ENCODE results near the gene MACROD2. TPM values are rescaled to one million over a fixed set of nuclear protein-coding genes. Genes with fewer than 3 reads are reported as not detected.

The MACROD2 gene
- total RNA-seq, 1 donor from 2014 or later, result 60.4 TPM

DNA sequence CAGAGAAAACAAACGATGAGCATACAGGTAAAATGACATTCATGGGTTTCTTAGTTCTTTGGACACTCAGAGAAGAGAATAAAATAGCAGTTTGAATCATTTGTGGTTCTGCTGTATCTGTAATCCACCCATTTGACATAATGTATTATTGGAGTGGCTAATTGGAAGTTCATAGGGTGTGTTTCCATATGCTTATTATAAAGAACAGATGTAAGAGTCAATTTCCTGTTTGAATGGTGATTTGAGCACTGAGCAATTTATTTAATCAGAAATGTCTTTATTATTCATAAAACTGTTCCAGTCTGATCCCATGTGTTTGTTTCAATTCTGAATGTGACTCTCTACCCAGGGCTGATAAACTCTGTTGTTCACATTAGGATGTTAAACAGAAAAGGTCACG lies 1638.8 kb downstream of the MACROD2 start:
- no peak for DNase-seq

DNA sequence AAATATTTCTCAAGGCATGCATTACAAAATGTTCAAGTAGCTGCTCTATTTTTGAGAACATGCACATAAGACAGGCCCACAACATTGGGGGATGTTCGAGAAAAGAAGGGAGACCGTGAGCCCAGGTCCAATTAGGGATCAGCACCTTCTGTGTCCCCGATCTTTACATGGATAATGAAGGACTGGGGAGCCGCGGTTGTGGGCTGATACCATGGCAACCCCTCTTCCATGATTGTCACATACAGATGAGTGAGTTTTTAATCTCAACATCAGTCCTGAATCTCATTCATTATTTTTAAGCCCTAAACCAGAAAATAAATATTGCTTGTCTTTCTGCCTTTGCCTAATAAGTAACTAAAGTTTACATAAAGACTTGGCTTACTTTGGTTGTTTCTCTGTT lies 1642.2 kb downstream of the MACROD2 start:
- DNase-seq, result no peak

DNA sequence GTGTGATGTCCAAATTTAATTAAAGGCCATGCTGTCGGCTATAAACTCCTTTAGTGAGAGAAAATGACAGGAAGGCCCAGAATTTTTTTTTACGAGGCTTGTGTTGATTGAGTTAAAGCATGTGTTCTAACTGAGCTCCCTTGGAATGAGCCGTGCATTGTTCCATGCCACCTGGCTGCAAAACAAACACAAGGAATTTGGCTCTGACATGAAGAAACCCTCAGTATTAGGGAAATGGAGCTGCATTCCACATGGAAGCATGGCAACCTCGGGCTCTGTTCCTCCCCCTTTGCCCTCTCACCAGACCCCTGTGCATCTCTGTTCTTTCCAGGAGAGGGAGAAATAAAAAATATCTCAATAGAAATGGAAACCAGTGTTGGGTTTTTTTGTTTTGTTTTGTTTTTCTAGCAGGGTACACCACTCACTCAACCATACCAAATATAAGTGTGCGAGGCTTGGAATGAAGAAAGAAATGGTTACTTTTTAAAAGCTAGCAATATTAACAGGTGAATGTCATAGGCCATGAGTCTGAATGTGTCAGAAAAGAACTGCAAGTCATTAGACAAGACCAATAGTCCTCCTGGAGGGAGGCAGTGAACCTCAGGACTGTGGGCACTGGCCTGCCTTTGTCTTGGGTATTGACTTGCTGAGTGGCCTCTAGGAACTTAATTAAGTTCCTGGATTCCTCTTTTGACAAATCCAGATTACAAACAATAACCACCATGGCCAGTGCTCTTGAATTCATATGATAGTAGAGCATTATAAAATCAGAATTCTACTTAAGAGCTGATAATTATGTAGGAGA lies 1642.8 kb downstream of the MACROD2 start:
- no peak for DNase-seq

DNA sequence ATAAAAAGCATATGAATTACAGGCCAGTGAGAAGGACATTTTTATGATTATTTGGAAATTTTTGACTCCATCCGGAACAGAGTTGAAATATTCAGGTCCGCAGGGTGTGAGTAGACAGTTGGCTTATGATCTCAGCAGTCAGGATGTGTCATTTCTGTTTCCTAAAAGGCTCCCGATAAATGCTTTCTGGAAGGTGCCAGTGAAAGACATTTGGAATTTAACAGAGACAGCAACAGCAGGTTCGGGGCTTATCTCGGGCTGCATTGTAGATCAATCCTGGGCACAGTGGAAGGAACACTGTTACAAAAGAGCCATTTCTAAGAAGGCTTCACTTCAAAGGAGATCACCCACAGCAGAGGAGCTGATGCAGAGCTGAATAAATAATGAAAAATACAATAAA lies 1643.5 kb downstream of the MACROD2 start:
- no peak for DNase-seq

DNA sequence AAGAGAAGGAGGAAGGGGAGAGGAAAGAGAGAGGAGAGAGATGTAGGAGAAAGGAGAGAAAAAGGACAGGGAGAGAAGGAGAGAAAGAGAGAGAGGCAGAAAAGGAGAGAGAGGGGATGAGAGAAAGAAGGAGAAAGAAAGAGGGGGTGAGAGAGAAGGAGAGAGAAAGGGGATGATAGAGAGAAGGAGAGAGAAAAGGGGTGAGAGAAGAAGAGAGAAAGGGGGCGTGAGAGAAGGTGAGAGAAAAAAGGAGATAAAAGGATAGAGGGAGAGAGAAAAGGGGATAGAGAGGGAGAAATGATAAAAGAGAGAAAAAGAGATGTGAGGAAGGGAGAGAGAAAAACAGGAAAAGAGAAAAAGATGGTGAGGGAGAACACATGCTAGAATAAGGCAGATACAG lies 1644.5 kb downstream of the MACROD2 start:
- no peak for DNase-seq

DNA sequence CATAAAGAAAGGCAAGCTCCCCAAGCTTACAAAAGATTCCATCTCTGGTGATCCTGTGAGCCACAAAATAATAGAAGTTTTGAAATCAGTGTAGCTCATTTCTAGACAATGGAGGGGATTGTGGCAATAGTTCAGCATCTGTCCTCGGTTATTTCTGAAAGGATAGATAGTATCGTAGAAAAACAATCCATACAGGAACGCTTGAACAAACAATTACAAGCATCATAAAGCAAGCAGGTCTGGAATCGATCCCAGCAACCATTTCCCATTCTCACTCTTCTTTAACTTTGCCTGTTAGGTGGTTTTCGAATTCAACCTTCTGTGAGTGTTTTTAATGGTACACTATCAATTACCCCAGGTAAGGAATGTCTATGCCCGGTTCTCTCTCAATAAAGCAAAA lies 1646.8 kb downstream of the MACROD2 start:
- no peak for DNase-seq

DNA sequence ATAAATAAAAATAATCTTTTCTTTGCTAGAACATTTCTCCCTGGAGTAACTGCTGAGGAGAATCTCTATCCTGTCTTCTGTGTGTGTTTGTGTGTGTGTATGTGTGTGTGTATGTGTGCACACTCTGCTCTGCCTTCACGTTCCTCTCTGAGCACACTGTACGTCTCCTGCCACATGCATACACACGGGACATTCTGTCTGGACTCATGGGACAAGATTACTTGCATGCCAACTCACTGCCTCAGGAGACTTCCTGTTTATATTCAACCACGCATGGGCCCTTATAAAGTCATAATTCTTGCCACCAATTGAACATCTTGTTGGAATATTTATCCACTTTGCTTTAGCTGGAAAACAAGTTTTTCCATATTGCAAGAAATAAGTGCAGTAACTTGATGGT lies 1647.4 kb downstream of the MACROD2 start:
- DNase-seq, result no peak

DNA sequence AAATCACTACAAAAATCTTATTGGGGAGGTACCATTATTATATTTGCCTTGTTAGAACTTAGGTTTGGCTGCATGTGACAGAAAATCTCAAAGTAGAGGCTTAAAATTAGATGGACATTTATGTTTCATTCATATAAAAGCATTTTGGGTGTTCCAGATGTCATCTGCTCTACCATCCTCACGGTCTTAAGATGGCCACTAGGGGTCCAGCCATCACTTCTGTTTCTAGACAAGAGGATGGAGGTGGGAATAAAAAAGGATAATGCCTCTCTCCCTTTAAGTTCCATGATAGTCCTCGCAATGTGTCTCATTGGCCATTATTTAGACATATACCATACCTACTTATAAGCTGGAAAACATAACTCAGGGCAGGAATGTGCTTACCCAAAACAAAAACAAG lies 1648.4 kb downstream of the MACROD2 start:
- DNase-seq, result no peak

DNA sequence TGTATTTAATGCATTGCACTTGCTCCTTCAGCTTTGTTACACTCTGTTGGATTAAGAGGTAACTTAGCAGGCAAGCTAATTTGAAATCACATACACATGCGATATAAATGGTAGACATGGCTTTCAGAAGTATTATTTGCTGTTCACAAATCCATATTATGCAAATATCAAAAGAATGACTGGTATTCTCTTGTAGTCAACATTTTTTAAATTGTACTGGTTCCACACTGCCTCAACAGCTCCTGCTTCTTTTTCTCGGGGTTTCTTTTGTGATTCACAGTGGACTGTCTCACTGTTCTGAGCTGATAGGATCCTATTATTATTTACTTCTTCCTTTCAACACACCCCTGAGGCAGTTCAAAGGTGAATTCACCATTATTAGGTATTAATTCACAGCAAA lies 1650.5 kb downstream of the MACROD2 start:
- DNase-seq, result no peak

DNA sequence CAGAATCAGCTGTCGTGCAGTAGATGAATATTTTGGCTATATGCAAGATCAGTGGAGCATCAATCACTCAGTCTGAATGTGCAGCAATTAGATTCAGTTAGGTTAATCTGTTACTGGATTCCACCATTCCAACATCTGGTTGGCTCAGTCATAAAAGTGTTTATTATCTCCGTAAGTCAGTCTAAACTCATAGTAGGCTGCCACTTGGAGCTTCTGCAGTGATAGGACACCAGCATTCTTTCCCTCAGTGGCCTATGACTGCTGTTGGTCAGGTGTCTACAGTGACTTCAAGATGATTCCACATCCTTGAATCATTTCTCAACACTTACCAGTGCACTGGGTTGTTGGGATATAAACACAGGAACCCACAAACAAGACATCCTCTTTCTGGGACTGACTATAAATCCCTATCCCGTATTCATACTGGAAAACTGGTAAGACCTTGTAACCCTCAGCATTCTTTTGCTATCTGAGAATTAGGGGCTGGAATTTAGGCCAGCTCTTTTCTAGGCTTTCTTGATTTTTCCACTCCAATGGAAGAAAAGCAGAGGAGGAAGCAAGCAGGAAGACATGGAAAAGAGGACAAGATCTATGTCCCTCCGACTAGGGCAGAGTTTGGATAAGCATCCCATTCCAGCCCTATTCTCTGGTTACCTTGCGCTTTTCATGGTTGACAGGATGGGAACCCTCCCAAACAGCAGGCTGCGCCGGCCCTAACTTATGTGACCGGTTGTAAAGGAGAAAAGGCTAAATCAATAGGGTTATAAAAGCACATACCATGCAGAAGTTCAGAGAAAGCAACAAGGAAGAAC lies 1658.3 kb downstream of the MACROD2 start:
- DNase-seq, result no peak

DNA sequence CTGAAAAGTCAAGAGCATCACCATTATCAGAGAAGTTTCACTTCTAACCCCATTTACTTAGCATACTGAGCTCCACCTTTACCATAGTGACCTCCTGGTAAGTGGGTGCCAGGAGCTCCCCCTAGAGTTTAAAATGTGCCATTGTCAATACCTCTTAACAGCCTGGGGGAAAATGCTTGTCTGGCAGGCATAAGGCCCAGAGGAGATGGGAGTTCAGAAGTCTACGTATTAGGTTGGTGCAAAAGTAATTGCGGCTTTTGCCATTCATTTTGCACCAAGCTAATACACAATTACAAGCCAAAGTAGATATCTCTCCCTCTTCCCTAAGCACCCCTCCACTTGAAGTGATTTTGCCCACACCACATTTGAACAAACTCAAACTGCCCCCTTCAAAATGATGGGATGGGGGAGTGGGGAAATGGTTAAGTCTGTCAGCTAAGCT lies 1658.9 kb downstream of the MACROD2 start:
- DNase-seq, result no peak

DNA sequence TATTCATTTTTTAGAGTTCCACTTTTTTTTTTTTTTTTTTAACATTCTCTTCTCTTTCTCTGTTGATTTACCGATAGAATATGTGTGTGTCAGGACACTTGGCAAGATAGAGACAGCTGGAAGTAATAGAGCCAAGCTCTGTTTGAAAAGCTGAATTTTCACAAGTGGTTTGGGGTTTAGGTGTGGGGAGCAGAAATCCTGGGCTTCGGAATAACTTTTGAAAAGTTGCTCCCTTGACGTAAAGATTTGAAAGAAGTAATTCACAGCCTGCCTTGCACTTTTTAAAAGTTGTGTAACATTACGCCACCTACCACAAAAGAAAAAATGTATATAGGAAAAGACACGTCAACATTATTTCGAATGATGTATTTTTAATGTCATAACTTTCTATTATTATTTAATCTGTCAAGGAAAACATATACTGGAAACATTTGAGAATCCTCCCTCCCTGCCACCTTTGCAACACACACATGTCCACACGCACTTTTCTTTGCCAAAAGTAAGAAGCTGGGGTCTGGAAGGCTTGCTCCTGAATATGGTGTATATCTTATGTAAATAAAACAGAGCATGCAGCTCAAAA lies 1660.1 kb downstream of the MACROD2 start:
- DNase-seq, result no peak

DNA sequence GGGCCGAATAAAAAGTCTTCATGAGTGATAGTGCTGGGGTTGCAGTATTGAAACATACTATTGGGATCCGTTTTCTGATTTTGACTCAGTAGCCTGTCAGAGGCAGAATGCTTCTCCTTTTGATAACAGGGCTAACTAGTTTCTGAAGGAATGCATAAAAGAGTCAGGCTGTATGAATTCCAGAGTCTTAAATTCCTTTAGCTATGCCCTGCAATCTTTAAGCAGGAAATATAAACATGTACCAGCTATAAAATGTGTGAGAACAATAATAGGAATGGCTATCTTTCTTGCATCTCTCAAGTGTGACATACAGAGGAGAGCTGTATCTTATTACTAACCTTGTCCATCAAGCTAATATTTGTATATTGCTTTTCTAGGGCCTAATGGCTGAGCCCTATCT lies 1660.8 kb downstream of the MACROD2 start:
- no peak for DNase-seq

DNA sequence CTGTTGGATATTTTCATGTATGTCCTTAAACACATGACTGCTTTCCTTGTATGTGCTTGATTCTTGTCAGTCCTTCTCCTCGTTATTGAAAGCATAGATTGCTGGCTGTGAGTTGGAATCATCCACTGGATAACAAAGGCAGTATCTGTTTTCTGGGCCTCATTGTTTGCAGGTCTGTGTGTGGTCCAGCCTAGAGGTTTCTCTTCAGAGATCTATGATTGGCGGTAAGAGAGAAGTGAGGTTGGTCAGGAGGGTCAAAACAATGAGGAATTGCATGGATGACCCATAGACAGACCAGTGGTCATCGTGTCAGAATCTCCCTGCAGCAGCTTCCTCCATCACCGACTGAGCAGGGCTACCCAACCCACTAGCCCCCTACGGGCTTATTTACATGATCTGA lies 1663.0 kb downstream of the MACROD2 start:
- DNase-seq, result no peak

DNA sequence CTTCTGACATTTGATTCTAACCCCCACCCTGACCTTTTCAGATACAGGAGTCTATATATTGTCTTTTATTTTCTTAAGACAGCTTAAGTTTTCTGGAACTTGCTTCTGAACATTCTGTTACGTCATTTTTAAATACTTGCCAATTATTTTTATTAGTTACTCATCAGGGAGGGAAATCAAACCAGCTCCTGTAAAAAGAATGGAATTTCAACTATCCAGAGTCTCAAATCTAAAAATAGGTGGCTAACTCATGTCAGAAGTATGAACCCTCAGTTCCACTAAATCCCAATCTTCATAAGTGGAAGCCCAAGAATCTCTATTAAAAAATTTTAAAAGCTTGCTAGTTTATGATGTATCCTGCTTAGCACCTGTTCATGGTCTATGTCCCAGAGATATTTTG lies 1677.9 kb downstream of the MACROD2 start:
- DNase-seq, result no peak

DNA sequence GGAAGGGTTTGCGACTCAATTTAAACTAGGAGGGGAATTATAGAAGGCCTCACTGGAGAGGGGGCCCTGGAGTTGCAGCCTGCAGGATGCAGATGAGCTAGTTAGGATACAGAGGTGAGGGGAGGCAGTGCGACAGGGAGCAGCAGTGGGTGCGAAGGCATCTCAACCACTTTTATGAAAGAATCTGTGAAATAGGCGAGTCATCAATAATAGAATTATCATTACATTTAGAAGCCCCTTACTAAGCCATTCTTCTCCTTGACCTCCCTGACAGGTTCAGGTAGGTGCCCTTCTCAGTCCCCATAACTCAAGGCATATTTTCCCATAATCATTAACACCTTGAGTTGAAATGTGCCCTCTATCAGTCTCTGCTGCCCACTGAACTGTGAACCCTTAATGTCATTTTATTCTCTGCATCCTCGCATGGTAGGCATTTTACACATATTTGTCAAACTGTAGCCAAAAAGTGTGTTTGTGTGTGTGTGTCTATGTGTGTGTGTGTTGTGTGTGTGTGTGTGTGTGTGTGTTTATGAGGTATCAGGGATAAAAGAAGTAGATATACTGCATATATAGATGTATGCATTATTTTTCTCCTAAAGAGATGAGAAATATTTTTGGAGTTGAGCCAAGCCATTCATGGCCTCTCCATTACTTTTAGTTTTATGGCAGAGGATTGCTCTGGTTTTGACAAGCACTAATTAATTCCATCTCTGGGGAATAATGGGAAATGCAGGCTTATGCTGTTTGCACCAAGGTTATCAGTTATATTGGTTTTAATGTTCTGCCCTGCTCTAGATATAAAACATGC lies 1679.1 kb downstream of the MACROD2 start:
- no peak for DNase-seq

DNA sequence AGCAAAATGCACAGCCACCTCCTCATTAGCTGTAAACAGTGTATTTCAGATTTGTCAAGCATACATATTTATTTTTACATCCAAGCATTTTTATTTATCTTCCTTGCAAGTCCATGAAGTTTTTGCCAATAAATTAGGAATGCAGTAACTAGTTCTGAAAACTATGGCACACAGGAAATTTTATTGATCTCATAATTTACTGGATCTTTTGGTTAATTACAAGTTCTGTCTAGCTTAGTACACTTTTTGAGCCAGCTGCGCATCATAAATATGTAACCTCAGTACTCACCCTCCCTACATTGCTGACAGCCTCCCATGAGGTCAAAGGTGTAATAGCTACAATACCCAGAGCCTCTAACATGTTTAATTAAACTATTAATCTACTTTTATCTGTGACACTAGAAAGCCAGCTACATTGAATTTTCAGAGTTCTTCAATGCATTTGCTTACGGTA lies 1679.8 kb downstream of the MACROD2 start:
- DNase-seq, result no peak

DNA sequence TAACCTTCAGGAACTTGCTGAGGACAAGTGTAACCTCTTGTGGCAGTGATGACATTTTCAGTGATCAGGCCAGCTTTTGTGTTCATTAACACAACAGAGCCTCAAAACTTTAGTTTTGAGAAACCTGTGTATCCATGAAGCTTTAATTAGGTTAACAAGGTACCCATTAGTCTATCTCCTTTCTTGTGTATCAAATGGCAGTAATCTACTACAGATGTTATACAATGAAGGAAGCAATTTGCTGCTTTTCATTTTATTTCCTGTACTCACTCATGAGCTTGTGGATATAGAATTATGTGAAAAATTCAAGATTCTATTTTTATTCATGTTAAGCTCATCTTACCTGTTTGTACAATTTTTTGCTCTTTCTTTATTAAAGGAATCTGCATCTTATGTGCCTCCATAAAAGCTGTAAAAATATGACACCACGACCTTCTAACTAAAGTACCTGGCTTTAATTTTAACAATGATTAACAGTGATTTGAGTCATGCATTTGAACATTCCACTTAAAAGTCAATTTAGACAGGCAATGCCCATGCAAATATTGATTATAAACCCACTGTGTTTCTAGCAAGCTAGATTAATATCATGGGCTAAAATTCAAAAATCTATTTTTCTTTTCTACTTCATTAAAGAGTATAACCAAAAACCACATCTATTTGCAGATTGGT lies 1680.6 kb downstream of the MACROD2 start:
- no peak for DNase-seq

DNA sequence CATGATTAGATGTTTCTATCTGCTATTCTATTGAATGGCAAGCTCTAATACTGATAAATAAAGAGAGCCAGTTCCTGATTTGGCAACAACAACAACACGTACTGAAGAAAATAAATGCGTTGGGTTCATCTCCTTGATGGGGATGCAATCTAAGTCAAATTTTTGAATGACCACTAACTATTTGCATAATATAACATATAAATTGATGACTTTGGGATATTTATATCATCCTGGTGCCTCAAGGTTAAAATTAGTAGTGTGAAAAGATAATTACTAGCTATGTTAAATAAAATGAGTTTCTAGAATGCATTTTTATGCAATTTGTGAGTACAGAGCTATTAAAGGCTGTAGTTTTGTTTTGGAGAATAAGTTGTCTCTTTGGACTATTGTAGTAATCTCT lies 1681.5 kb downstream of the MACROD2 start:
- no peak for DNase-seq

DNA sequence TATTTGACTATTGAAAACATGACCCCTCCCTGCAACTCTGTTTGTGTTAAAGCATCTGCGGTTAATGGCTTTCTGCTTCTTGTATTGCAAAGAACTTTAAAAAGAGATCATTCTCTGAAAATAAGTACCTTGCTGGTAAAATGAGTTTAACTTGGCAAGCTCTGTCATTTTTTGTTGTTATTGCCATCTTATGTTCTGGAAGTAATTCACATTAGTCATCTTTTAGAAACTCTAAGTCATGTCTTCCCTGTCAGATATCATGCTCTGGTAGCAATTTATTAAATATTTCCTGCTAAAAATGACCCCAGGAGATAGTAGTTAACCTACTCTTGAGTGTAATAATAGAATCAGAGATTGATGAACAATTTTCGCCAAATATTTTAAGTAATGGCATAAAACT lies 1687.4 kb downstream of the MACROD2 start:
- DNase-seq, result no peak

DNA sequence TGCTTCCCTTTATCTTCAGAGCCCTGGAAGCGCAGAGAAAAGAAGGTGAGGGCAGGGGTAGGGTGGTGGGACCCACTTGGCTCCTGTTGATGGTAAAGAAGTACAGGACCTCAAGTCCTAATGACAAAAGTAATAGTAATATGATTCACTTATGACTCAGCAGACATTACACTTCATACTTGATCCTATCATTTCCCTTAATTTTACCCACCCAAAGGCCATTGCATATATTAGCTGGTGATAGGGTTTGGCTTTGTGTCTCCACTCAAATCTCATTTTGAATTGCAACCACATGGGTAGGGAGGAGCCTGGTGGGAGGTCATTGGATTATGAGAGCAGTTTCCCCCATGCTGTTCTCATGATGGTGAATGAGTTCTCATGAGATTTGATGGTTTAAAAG lies 1697.3 kb downstream of the MACROD2 start:
- no peak for DNase-seq

Data from occipital lobe (tissue), 2 donors.